Ecto neural progenitor cell (in vitro differentiated cells): Measurements from ENCODE around the gene MRPL45.

Experiments used
- DNase-seq: peaks from one replicate; pipeline ENCODE4 v3.0.0-alpha.2; 2018; ENCODE audit warnings: low spot score

MRPL45 gene

DNA sequence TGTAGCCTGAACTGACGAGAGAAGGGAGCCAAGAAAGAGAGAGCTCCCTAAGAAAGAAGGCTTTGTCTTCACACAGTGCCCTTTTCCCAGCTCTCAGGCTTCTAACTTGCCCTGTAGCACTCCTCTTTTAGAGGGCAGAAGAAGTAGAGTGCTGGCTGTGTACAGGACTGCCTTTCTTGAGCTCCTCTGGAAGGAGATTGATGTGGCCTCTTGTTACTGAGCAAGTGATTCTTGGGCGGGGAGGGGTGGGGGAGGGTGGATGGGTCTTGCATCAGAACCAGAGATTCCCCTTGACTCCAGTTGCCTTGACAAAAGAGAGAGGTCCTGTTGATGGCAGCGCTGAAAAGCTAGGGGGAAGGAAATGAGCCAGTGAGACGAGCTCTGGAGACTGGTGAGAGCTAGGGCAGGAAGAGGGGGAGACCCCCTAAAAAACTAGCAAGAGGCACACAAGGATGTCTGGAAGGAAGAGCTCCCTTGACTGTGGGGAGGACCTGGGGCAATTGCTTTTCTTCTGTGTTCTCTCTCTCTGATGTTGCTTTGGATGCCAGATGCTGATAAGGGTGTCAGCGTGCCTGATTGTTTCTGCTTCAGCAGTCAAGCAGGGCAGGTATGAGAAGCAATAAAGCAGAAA, 28.4 kb downstream of the MRPL45 start:
- DNase-seq: peak; percentile 53

DNA sequence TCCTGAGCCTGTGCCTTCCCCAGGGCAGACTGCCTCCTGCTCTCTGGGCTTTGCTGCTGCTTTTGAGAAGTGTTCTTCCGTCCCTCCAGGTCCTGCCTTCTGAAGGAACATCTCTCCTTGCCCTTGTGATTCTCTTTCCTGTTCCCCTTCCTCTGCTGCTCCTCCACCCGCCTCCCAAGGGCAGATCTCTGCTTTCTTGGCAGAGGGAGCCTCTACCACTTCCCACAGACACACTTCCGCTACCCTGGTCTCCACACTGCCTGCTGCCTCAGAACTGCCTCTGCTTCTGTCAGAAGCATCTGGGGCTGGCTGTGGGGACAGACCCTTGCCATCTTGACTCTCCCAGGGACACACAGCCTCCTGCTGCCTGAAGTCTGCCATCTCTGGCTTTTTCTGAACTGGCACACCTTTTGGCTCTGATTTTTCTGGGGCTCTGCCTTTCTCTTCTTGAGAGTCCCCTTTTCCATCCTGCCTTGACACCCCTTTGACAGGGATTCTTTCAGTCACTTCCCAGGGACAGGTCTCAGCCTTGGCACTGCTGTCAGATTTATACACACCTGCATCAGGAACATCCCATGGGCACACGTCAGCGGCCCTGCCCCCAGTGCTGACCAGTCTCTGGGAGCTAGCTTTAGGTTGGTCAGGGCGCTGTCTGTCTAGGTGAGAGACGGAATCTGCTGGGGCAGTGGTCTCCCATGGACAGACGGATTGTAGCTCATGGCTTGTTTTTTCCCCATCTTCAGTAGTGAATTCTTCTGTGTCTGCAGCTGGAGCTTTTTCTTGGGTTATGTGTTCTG, 30.2 kb downstream of the MRPL45 start:
- DNase-seq: peak; percentile 43

- no peak for DNase-seq
Observed at GRCh38 chr17:38327936-38328335, 31.0 kb downstream of the MRPL45 start.

DNA sequence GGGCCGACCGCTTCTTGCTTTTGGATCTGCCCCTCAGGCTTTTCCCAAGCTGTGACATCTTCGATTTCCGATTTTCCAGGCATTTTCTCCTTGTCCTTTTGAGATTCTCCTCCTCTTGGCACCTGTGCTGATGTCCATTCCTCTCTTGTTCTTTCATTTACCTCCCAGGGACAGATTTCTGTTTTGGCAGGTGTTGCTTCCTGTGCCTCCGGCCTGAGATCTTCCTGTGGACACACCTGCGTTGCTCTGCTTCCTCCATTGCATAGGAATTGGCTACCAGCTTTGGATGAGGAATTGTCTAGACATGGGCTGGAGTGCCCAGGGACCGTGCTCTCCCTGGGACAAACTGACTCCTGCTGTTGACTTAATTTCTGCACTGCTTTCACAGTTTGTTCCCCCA, 31.7 kb downstream of the MRPL45 start:
- DNase-seq: peak; percentile 32

- DNase-seq: no peak
Observed at GRCh38 chr17:38329284-38329683, 32.3 kb downstream of the MRPL45 start.

- DNase-seq: peak; percentile 57
Observed at GRCh38 chr17:38329808-38330730, 33.1 kb downstream of the MRPL45 start.

GRCh38 chr17:38330941-38331411, 34.0 kb downstream of the MRPL45 start:
- peak; percentile 50 for DNase-seq

DNA sequence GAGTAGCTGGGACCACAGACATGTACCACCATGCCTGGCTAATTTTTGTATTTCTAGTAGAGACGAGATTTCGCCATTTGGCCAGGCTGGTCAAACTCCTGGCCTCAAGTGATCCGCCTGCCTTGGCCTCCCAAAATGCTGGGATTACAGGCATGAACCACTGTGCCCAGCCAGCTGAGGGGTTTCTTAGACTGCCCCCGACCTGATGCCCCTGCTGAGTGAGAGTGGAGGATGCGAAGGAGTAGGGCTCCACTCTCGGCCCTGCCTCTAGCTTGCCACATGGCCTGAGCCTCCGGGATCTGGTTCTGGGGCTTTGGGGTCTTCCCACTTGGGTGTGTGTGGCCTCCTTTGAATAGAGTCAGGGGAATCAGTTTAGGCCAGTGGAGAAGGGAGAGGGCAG, 35.8 kb downstream of the MRPL45 start:
- DNase-seq: no peak

DNA sequence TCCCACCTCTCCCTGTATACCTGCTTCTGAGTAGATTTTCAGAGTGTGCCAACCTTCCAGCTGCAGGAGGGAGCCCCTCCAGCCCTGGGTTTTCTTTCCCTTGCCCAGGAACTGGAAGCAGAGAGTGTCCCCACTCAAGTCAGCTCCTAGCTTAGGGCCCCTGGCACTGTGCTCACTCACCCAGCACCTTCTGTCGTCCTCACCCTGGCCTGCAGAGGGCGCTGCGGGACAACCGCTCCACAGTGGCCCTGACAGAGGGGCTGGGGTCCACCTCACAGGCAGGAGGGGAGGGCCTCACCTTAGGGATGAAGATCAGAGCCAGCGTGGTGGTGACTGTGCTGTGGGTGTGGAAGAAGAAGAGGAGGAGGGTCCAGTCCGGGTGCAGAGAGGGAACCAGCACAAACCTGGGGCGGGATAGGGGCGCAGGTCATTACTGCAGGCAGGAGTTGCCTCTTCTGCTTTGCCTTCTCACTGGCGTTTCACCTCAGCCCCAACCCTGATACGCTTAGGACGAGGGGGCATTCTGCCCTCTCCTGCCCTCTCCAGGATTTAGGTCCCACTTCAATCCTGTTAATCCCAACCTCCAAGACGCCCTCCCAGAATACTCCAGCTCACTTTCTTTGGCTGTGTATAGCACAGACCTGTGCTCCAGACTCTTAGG, 36.8 kb downstream of the MRPL45 start:
- DNase-seq: peak; percentile 93

GRCh38 chr17:38334480-38335364, 37.8 kb downstream of the MRPL45 start:
- DNase-seq: no peak

GRCh38 chr17:38336838-38337237, 39.9 kb downstream of the MRPL45 start:
- DNase-seq: no peak

GRCh38 chr17:38338053-38338452, 41.1 kb downstream of the MRPL45 start:
- no peak for DNase-seq

DNA sequence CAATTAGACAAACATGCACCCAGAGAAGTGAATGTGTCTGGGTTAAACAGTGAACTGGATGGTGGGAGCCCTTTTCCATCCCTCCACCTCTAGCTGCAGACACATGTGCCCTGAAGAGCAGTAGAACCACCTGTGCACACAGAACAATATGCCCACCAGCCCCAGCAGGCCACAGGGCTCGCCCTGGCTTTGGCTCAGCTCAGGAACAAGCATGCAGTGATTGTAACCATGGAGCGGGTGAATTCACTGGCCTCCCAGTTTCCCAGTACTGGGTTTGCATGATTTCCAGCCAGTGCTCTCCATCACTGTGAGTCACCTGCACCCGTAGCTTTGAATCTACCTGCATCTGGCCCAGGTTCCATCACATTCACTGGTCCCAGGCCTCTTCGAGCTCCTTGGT, 41.6 kb downstream of the MRPL45 start:
- DNase-seq: no peak

GRCh38 chr17:38339891-38340290, 42.9 kb downstream of the MRPL45 start:
- DNase-seq: no peak

DNA sequence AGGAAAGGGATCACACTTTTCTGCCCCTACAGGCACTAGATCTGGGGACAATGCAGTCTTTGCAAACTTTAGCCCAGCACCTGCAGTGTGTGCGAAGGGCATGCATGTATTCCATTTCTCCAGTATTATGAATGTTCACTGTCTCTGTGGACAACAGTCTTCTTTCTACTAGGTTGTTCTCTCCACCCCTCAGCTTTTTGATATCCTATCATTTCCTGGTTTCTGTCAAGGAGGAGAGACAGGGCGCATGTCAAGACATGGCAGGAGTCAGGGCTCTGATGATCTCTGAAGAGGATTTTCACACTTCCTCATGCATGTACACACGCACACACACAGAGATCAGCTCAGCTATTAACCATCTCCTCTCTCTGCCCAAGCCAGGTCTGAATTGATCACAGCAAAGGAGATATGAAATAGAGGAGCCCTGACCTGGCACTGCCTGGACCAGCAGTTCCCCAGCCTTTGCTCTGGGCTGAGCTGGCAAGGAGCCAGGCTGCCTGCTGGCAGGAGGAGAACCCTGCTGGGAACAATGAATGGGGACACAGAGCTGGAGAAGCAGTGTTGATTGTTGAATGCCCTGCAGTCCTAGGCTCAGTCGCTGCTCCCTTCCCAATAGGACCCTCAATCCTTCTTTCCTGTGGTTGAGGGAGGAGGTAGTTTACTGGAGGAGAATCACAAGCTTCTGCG, 44.2 kb downstream of the MRPL45 start:
- DNase-seq: no peak

GRCh38 chr17:38342886-38343607, 46.1 kb downstream of the MRPL45 start:
- no peak for DNase-seq

- DNase-seq: no peak
Observed at GRCh38 chr17:38343608-38344419, 46.8 kb downstream of the MRPL45 start, which contains the start of gene GPR179. Gene GPR179 (minus strand): TSS chr17:38343956. CDS start chr17:38343789, 167 bp downstream.

GRCh38 chr17:38344420-38344745, 47.4 kb downstream of the MRPL45 start:
- no peak for DNase-seq

- no peak for DNase-seq
Observed at GRCh38 chr17:38345743-38346142, 48.8 kb downstream of the MRPL45 start.
